Activated naive CD4-positive, alpha-beta T cell treated with Interleukin-2 at 50 U/mL for 16 hours (primary cell): ENCODE results near the gene BCL2L13.
A peak's percentile ranks its signal among the peaks of the same experiment; 100 is the strongest.

Source experiments
- DNase-seq: peaks from one replicate; pipeline ENCODE4 v3.0.0-alpha.2; 2020

Gene BCL2L13

DNA sequence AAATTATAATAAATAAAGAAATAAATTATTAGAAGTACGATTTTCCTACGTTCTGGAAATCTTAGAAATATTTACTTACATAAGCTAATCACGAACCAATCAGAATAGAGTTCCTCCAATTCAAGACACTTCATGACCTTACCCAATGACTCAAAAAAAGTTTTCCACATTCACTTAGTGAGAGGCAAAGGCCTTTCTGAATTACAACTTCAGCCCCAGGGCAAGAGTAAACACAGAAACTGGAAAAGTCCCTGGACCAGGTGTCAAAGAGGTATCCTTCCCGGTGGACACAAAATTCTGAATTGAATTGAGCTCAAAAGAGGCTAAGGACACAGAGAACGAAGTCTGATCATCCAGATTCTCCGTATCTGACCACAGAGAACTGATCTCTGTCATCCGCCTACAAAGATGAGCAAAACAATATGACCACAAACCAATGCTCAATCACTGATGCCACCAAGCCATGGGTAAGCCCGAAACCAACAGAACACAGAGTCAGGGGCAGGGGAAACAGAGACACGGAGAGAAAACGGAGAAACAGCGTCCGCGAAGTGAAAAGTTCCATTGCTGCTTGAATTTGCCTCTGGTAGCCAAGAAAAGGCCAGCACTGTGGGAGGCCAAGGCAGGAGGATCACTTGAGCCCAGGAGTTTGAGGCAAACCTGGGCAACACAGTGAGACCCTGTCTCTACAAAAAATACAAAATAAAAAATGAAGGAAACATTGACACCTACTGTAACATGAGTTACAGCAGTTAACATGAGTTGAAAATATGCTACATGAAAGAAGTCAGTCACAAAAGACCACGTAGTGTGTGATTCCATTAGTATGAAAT, 128.9 kb downstream of the BCL2L13 start:
- peak; percentile 68 for DNase-seq

DNA sequence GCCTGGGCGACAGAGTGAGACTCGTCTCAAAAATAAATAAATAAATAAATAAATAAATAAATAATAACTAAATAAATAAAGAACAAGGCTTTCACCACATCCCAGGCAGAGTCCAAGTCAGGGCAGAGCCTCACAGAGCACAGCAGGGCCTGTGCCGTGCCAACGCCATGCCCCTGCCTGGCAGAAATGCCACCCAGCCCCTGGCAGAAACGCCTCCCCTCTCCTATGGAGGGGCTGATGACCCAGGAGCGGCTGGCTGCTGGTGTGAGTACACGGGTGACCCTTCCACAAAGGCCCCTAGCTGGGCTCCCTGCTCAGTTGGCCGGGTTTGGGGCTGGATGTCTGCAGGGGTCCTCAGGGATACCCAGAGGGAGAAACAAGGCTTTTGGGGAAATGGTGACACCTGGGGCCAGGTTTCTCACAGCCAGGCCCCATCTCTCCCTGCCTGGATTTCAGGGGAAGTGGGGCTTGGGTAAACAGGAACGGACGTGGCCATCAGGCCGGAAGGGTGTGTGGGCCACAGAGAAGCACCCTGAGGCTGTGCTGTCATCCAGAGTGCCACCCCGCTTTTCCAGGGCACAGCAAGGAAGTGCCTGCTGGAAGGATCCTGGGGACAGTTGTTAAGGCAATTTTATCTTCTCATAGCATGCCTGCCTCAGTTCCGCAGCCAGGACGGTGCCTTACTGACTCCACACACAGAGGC, 130.6 kb downstream of the BCL2L13 start:
- DNase-seq, result no peak

DNA sequence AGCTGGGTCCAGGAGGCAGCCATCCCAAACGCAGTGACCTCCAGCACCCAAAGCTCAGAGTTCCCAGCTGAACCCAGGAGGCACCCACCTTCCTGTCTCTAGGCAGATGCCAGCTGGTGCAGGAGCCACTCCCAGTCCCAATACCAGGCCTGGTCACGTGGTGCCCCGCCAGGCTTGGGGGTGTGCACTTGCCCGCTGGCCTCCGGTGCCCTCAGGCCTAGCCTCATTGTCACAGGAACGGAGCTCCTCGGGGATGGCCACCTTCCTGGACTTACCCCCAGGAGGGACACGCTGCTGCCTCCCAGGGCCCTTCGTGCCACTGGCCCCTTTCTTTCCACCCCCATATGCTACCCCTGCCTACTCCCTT, 131.1 kb downstream of the BCL2L13 start:
- no peak for DNase-seq

DNA sequence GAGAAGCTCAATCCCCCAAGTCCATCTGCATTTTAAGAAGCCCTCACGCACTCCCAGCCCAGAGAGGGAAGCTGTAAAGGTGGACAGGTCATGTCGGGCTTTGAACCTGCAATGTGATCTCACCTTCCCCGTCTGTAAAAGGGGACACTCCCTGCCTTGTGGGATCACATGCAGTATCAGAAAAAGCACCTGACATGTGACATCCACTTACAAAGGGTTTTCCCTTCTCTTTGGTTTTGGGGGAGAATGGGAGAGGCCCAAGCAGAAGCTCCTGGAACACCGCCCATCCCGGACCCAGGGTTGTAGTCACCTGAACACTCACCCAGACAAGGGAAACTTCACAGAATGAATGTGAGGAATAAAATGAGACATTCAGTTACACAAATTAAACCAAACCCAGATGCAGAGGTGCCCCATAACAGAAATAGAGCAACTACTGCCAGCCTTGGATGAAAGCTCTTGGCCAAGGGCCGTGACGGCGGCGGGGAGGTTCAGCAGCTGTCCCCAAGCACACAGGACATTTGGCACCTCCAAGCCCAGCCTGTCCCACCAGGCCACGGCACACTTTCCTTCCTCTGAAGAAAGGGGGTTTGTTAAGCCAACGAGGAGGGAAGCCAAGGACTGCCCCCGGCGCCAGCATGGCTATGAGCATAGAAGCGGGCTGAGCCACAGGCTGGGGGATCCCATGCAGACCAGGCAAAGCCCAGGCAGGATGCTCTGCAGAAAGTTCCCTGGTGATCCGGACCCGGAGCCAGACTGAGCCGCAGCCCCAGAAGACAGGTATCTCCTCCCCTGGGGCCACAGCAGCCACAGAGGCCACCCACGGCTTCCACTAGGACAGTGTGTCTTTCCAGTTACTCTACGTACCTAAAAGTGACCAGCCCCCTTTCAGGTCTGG, 131.9 kb downstream of the BCL2L13 start:
- DNase-seq, result no peak

DNA sequence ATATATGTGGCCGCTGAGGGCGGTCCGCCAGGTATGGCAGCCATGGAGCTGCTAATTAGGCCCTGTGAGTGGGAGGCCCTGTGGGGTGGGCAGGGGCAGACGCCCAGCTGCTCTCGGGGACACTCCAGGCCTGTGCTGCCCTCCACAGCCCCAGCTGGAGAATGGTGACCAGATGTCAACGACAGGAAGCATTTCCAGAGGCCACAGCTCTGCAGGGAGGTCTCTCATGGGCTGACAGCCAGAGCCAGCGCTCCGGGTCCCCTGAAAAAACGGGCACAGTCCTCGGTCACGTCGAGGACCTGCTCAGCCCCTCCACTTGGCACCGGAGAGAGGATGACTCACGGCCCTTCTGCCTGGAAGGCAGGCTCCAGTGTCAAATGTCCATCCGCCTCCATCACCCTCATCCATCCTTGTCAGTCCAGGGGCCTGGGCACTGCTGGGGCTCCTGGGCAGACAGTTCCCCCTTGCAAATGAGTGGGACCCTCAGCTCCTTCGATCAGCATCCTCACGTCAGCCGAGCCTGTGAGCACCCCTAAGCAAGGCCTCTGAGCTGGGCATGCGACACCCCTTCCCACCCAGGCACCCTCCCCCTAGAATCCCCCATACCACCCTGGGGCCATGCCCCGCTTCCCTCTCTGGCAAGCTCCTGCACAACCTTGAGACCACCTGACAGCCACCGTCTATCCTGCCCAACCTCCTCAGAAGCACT, 133.8 kb downstream of the BCL2L13 start:
- DNase-seq, result no peak

DNA sequence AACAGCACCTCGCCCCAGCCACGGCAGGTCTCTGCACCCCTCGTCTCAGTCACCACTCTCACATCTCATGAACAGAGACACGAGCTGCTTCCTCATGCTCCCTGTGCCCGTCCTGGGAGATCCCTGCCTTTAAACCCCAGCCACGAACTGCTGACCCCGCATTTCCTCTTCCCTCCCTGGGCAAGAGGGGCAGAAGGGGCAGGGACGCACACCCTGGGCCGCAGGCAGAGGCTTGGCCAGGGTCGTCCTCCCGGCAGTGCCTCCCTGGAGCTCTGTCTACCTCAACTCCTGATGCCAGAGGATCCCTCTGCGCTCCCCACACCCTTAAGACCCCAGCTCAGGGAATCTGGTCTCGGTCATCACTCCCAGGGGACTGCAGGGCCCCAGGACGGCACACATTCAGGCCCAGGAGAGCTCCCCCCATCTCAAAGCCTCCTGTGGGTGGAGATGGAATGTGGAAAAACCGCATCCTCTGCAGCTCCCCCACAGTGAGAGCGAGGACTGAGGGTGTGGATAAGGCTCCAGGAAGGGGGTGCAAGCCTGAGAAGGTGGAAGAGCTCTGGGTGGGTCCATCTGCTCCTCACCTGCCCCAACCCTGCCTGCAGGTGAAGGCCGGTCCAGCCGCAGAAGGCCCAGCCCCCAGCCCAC, 134.5 kb downstream of the BCL2L13 start:
- DNase-seq, result no peak

DNA sequence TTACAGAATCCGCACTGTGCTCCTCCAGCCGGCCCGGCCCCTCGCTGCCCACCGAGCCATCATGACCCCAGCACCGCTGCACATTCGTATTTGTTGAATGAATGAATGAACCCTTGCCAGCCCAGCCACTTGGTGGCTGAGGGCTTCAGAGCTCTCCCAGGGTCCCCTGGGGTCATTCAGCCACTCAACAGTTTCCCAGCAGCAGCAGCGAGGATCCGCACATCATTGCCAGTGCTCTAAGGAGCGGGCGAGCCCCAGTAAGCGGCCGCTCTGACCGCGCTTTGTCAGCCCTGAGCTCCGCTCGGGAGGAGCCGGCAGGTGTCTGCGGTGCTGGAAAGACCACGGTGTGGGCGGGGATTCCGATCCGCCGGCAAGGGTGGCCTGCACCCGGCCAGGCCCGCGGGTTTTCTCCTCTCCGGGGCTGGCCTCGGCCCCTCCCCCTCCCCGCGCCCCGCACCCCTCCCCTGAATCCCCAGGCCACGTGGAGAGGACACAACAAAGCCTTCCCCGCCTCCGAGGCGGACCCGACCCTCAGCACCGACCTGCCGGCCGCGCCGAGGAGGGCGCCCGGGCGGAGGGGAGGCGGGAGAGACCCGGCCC, 135.1 kb downstream of the BCL2L13 start:
- peak; percentile 70 for DNase-seq

DNA sequence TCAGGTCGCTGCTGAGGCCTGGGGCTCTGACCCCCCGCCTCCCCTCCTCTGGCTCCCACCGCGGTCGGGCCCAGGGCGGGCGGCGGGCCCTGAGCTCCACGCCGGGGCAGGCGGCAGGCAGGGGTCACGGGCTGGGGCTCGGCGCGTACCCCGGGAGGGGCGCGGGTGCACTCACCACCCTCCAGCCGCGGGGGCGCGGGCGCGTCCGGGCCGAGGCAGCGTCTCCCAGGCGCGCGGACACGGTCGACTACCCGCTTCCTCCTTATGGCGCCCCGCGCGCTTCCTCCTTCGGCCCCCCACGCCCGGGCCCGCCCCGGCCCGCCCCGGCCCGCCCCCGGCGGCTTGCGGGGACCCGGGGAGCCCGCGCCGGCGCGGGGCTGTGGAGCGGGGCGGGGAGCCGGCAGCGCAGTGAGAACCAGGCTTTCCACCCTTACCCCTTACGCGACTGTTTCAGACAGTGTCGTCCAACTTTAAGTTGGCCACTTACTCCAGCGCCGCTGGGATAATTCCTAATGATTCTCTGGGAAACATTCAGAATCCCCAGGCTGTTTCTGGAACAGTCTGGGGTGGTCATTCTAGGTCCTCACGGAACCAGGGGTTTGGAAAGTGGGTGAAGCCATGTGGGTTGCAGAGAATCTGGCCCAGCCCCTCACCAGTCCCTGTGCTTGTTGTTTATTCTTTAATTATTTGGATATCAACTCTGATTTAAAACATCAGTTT, 135.8 kb downstream of the BCL2L13 start, which contains the start of gene BID:
TSS of gene BID (minus strand) at position 264 of the 720 bp plus-strand sequence. CDS start 24,353 bp downstream, outside the sequence.
- peak; percentile 46 for DNase-seq

DNA sequence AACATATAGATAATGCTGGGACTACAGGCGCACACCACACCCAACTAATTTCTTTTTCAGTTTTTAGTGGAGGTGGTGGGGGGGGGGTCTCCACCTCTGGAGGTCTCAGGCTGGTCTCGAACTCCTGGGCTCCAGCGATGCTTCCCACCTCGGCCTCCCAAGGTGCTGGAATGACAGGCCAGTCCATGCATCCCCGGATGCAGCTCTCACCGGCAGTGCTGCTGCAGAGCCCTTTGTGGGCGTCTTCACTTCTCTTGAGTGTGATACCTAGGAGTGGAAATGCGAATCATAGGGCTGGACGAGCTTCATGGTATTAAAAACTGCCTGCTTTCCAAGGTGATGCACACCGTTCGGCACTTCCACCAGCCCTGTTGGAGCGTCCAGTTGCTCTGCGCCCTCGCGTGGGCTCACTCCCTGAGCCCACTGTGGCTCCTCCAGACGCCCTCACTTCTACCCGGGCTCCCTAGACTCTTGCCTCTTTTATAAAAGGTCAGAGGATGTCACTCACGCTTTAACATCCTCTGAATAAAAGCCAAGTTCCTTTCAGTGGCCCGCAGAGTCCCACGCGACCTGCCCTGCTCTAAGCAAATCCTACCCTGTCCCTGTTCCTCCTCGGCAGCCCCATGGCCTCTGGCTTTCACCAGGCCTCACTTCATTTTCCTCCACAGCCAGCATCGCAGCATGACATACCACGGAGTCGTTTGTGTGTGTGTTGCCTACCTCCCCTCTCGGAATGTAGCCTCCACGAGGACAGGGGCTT, 136.5 kb downstream of the BCL2L13 start:
- no peak for DNase-seq

DNA sequence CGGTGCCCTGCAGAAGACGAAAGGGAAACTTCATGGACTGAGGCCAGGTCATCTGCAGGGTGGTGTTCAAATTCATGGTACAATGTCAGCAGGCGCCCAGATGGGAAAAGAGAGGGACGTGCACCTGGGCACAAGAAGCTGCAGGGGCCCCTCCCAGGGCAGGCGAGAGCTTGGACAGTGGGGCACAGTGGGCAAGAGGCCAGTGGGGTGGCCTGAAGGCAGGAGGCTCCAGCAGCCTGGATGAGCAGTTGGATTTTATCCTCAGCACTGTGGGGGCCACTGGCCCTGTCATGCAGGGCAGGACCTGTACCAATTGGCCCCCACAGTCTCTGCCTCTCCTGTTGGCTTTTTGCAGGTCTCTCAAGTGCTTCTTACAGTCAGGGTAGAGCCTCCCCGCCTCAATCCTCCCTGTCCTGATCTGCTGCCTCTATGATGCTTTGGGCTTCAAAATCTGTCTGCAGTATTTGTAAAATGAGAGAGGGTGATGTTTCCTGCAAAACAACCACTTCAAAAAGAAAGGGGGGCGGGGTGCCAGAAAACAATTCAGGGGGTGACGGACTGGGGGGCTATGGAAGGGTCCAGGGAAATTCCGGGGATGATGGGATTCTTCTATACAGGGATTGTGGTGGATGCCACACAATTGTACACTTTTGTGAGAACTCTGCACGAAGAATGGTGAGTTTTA, 137.4 kb downstream of the BCL2L13 start:
- DNase-seq, result no peak

DNA sequence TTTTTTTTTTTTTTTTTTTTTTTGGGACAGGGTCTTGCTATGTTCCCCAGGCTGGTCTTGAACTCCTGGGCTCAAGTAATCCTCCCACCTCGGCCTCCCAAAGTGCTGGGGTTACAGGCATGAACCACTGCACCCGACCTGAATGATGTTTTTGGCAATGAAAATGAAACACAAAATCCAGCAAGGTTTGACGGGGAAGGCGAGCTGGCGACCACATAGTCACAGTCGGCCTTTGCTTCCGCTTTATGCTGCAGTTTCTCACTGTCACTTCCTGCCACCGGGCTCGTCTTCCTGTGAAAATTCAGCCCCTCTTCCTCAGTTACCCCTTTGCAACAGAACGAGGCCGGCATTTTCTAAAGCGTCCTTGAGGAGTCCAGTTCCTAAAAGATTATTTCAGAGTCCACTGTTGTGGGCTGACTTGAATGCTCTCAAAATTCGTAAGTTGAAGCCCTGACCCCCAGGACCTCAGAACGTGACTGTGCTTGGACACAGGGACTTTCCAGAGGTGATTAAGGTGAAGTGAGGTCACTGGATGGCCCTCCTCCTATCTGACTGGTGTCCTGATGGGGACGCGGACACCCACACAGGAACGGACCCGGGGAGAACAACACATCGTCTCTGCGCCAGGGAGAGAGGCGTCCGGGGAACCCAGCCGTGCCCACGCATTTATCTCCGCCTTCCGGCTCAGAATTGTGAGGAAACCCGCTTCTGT, 138.6 kb downstream of the BCL2L13 start:
- peak; percentile 73 for DNase-seq

DNA sequence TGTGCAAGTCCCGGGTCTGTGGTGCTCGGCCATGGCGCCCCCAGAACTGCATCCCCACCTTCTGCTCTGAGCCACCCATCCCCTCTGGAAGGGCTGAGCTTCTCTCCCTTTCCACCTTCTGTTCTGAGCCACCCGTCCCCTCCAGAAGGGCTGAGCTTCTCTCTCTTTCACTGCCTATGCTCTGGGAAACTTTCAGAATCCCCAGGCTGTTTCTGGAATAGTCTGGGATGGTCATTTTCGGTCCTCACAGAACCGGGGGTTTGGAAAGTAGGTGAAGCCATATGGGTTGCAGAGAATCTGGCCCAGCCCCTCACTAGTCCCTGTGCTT, 139.1 kb downstream of the BCL2L13 start:
- DNase-seq, result no peak

DNA sequence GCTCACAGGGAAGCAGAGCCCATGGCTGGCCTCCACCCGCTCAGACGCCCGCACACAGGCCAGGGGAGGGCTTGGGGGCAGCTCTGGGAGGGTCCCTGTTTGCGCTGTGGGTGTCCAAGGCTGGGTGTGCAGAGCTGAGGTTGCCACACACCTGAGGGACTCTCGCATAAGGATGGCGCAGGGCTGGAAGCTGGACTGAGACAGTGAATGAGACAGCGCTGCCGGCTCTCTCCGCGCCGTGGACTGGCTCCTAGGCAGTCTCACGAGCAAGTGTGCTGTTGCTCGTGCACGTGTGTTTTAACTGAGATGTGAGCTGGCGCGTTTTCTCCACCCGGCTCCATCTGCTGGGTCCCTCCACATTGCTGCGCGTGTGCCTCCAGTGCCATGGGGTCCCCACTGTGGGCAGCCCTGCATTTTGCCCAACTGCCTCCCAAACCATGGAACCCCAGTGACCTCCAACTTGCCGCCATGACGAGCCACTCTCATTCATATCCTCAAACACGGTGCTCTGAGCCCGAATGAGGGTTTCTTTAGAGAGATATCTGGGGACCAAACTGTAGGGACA, 139.9 kb downstream of the BCL2L13 start:
- DNase-seq, result no peak

DNA sequence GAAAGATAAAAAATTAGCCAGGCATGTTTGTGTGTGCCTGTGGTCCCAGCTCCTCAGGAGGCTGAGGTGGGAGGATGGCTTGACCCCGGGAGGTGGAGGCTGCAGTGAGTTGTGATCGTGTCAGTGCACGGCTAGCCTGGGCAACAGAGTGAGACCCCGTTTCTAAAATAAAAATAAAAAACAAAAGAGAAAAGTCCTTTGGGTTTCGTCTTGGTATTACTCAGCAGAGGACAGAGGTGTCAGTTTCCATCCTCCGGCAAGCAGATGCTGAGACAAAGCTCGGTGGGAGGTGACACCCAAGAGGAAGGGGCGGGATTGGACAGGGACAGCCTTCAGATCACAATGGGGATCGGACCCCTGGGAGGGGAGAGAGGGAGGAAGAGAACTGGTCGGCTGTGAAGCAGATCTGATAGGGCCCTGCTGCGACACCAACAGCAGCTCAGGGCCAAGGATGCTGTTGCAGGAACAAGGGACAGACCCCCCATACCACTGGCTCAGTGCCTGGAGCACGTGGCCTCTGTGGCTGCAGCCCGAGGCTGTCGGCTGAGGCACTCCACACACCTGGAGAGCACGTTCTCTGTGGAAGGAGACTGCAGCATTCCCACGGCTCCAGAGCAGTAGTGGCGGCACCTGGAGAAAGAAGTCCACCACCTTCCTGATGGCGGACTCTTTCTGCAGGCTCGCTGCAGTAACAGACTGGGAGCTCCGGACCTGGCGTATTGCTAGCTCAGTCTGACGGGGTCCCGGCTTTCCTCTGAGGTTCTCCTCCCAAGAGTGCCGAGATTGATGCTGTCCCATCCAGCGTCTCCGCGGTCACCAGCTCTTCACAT, 140.9 kb downstream of the BCL2L13 start:
- no peak for DNase-seq

DNA sequence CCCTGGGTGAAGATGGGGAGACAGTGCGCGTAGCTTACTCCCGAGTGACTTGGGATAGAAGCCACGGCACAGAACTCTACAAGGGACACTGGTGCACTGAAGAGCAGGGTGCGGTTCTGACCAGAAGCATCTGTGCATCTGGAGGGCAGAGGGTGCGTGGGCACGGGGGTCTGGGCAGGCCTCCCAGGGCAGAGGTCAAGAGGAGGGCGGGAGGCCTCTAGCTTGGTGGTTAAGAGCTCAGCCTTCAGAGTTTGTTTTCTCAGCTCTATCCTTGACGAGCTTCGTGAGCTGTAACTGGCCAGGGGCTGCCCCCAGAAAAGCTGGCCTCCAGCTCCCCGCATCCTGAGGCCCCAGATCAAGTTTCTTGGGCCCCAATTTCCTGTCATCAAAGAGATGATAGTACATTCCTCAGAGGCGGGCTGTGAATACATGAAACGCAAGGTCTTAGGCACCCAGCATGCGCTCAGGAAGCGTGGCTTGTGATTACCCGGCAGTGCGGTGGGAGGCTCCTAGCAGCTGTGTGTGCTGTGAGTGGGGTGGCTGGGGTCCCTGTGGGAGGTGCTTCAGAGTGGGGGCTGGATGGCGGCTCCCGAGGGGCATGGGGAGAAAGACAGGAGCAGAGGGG, 141.7 kb downstream of the BCL2L13 start:
- no peak for DNase-seq
